Stimulated activated CD4-positive, alpha-beta T cell treated with anti-CD3 and anti-CD28 coated beads, Interleukin-2, amount 100 ng/mL, for 4 hours (primary cell): ENCODE measurements around the gene TMEM92.
"Not testable (repeated sequence)": the region's sequence is repeated elsewhere in the genome, so short reads cannot be mapped to it uniquely, and the experiment has no call there.

Source experiments
- DNase-seq: peaks from one replicate; pipeline ENCODE4 v3.0.0-alpha.2; 2020; ENCODE audit warnings: low read depth

The TMEM92 gene

GRCh38 chr17:50276588-50277356, 2.5 kb downstream of the TMEM92 start:
- DNase-seq = no peak

DNA sequence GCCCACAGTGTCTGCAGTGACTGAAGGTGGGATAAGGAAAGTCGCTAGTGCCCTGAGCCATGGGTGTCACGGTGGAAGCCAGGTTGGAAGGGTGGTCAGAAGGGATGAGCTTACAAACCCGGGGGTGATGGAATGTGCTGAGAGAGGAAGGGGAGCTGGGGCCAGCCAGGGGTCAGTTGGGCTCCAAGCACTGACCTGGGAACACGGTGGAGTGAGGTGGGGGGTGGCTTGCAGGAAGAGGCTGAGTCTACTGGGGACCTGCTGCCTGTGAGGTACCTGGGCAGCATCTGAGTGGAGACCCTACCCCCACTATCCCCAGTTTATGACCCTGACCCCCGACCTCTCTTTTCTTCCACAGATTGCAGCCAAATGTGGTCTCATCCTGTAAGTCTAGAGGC, 3.1 kb downstream of the TMEM92 start:
- DNase-seq = no peak

DNA sequence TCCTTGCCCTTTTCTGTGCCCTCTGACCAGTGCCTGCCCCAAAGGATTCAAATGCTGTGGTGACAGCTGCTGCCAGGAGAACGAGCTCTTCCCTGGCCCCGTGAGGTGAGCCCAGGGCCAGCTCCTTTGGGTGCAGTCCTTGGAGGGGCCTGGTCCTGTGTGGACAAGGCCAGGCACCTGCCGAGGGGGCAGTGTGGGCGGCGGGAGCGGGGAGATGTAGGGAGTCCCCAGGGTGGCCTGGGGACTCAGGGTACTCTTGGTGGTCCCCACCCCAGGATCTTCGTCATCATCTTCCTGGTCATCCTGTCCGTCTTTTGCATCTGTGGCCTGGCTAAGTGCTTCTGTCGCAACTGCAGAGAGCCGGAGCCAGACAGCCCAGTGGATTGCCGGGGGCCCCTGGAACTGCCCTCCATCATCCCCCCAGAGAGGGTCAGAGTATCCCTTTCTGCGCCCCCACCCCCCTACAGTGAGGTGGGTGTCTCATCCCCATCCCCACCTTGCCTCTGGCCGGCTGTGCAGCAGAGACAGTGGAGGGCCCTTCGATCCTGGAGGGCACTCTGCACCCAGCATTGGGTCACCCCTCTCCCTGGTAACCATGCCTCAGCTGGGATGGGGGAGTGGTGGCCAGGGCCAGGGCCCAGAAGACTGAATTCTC, 4.4 kb downstream of the TMEM92 start:
- DNase-seq = no peak

- DNase-seq = no peak
Observed at GRCh38 chr17:50279181-50279526, 4.9 kb downstream of the TMEM92 start.

DNA sequence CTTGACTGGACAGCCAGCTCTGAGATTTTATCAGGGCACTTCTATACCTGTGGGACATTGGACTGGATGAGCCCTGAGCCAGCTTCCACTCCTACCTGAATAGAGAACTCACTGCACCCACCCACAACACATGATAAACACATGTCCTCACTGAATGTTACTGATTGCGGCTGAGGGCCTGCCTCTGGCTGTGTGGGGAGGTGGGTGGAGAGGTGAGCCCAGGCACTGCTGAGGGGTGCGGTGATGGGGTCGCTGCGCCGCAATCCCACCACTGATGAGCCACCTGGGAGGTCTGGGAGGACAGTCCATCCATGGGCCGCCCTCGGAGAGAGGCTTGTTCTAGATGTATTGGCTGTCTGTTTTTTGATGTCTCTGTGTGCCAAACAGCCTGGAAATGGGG, 5.4 kb downstream of the TMEM92 start:
- no peak for DNase-seq

DNA sequence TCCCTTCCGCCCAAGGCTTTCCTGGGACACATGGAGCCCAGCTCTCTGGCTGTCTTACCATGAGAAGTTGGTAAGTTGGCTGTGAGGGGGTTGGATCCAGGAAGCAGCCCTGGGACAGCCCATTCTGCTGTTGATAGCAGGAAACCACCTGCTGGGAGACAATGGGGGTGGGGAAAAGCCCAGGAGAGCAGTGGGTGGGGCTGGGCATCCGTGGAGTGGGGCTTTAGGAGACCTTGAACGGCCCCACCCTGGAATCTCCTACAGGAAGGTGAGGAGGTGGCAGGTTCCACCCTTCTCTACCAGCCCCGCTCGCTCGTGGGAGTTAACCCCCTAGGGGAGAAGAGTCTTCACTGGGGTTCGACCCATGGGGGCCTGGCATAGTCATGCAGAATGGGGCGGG, 5.8 kb downstream of the TMEM92 start:
- DNase-seq = no peak

DNA sequence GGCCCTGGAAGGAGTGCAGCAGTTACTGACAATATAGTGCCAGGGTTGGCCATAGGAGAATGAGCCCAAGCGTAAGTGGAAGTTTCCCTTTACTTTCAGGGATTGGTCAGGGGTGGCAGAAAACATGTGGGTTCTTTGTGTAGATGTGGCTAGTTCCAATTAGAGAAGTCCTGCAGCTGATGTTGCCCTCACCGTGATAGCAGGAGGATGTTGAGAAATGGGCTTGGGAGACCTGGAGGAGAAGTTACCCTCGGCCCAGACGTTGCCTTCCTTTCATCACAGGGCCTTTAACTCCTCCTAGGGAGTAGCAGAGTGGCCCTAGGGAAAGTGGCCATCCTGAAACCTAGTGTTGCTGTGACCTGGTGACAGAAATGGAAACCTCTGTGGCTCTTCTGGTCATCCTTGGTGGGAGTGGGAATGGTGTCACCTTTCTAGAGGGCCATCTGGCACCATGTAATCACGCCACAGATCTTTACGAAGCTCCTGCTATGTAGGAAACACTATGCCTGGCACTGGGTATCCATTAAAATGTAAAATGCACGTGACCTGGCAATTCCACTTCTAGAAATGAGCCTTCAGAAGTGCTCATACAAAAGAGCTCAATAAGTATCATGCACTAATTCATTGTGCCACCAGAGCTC, 6.7 kb downstream of the TMEM92 start:
- no peak for DNase-seq

- DNase-seq = no peak
Observed at GRCh38 chr17:50281739-50282401, 7.6 kb downstream of the TMEM92 start.

DNA sequence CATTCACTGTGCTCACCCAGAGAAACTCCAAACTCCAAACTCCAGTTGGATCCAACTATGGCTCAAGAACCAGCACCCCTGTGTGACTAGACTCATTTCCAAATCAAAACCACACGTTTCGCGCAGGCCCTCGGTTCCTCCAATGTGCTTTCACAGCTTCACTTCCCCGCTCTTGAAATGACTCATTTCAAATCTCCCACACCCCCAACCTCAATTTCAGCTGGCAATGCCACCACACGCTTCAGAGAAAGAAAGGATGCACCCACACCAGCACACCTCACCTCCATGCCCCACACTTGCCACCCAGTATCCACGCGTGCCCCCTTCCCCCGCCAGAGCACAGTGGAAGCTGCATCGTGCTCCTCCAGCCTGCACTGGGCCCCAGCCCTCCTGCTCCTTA, 9.0 kb downstream of the TMEM92 start:
- no peak for DNase-seq

GRCh38 chr17:50283714-50284113, 9.4 kb downstream of the TMEM92 start:
- DNase-seq = no peak

- no peak for DNase-seq
Observed at GRCh38 chr17:50285941-50286340, 11.7 kb downstream of the TMEM92 start.

DNA sequence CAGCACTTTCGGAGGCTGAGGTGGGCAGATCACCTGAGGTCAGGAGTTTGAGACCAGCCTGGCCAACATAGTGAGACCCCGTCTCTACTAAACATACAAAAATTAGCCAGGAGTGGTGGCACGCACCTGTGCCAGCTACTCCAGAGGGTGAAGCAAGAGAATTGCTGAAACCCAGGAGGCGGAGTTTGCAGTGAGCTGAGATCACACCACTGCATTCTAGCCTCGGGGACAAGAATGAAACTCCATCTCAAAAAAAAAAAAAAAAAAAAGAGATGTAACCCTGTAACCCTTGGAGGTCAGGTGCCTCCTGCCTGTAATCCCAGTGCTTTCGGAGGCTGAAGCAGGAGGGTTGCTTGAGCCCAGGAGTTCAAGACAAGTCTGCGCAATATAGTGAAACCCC, 13.0 kb downstream of the TMEM92 start:
- DNase-seq = not testable (repeated sequence)

DNA sequence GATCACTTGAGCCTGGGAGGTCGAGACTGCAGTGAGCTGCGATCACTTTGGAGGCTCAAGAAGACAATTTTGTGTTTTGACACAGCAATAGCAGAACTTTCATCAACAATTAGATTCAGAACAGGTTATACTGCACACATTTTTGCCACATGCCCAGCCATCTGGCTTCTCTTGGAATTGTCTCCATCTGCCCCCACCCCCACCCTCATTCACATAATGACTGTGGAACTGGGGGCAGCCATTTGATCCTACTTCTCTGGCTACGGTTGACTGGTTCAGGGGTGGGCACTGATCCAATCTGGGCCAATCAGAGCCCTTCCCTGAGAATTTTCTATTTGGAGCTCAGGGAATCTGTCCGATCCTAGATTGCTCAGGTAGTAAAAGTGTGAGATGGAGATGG, 14.0 kb downstream of the TMEM92 start:
- DNase-seq = no peak

DNA sequence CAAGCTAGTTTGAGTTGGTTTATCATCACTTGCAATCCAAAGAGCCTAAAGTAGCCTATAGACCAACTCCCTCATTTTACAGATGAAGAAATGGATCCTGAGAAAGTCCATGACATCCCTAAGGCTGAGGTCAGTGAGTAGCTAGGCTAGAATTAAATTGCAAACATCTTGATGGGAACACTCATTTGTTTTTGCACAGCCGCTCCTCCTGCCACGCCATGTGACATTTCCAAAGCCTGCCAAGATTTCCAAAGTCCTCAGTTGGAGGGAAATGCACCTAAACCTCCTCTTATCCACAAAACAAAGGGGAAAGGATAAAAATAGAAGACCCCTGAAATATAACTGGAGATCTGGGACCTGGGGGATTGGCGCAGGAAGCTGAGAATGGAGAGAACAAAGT, 15.0 kb downstream of the TMEM92 start:
- no peak for DNase-seq

DNA sequence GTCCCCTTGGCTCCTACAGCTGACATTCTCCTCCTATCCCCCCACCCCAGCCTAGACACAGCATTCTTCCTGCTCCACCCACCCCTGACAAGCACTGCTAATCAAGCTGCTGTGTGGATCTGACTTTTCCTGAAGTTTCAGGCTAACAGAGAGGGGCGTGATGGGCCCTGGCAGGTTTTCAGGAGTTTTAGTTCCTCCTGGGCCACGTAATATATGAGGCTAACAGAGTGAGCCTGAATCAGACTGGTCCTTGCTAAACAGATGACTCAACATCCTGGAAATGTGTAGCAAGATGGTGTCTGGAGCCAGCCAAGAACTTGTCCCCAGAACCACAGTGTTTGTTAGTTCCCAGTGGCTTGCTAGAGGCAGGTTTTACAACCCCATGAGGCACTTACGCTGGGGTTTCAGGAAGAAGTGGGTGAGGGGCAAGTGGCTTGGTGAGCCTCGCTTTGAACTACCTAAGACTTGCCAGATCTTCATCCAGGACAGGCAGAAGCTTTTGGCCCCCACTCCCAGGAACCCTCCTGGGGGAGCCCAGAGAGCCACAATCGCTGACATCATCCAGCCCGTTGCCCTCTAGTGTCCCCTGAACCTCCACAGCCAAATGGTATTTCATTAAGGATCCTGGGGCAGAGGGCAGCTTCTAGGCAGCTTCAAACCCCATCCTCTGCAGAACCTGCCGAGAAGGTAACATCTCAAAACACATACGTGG, 15.9 kb downstream of the TMEM92 start:
- DNase-seq = no peak

- DNase-seq = no peak
Observed at GRCh38 chr17:50290933-50291332, 16.7 kb downstream of the TMEM92 start.

GRCh38 chr17:50292465-50292864, 18.2 kb downstream of the TMEM92 start:
- DNase-seq = no peak

DNA sequence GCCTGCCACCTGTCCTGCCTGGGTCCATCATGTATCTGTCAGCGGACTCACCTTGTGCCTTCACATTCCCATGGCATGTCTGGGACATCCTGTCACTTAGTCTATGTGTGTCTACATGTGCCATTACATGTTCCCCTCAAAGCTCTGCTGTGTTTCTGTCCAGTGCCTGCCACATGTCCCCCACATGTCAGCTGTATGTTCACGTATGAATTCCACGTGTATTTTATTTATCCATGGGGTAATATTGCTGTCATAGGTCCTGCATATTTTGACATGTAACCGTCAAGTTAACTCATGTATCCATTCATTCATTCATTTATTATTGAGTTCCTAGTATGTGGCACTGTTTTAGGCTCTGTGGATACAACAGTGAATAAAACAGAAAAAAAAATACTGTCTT, 20.8 kb downstream of the TMEM92 start:
- DNase-seq = no peak

DNA sequence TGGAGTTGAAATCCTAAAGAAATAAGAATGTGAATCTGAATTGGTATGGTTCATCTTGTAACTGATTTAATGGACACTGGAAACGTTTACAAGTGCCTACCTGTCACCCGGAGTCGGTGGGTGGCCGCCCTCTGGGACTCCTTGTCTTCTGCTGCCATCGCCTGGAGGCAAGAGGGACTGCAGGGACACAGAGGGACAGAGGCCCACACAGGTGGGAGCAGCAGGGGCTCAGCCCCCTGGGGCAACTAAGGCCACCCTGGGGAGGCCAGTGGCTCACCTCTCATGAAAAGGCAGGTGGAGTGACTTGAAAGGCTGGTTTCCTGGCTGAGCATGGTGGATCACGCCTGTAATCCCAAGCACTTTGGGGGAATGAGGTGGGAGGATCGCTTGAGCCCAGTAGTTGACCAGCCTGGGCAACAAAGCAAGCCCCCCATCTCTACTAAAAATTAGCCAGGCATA, 23.2 kb downstream of the TMEM92 start:
- DNase-seq = peak; percentile 73

- no peak for DNase-seq
Observed at GRCh38 chr17:50298018-50298417, 23.8 kb downstream of the TMEM92 start.

DNA sequence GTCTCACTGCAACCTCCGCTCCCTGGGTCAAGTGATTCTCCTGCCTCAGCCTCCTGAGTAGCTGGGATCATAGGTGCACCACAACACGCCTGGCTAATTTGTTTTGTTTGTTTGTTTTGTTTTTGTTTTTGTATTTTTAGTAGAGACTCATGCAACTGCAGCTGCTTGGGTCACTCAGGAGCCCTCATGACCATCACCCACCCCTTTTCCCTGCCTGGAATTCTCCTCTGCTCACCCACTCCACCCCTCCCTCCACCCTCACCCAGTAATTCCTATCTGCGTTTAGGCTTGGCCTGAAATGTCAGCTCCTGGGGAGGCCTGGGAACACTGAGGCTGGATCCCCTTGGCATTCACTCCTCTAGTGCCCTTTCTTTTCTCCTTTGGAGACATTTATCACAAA, 25.5 kb downstream of the TMEM92 start:
- DNase-seq = no peak

GRCh38 chr17:50300824-50301223, 26.6 kb downstream of the TMEM92 start:
- not testable (repeated sequence) for DNase-seq
